Posterior vena cava (tissue), 2 donors: ENCODE results near the gene PPP1R2. TPM values are rescaled to one million over a fixed set of nuclear protein-coding genes. Genes with fewer than 3 reads are reported as not detected.
"Not testable (repeated sequence)": the region's sequence is repeated elsewhere in the genome, so short reads cannot be mapped to it uniquely, and the experiment has no call there.

Source experiments
- DNase-seq: peaks from one replicate; pipeline ENCODE4 v3.0.0-alpha.2; 2020; ENCODE audit warnings: low spot score
- intact Hi-C, 2 donors: fragments of 100-400 bp; cut with DNase I; formaldehyde crosslinking; loops; one replicate each; pipeline versions ENCODE4 v1.14.1 to v1.14.2; 2022 to 2023
- total RNA-seq, 2 donors: library from RNA; stranded (reverse); fragmentation: NEBNext Ultra II Directional; extraction: Animal tissue kit (Norgen Biotek cat#: 25700); gene quantifications; one replicate each; pipeline ENCODE4 v1.2.1, GENCODE V29; 2021
- donor health status: DM: yes; HTN: yes; CAD: no.
- donor health status: DM: yes; HTN: yes; CAD: no.

Gene PPP1R2
- total RNA-seq, 2 donors from 2014 or later: 56.7 to 62.6 TPM

- DNase-seq: no peak
- intact Hi-C loops: no loop called here
Observed at GRCh38 chr3:195475614-195476013, 67.5 kb downstream of the PPP1R2 start.

GRCh38 chr3:195475116-195475515 lies 68.0 kb downstream of the PPP1R2 start:
- intact Hi-C loops: not testable (repeated sequence)
- peak; percentile 14 for DNase-seq

GRCh38 chr3:195468841-195469240 lies 74.3 kb downstream of the PPP1R2 start:
- intact Hi-C loops: no loop called here

GRCh38 chr3:195468391-195468776 lies 74.7 kb downstream of the PPP1R2 start:
- peak; percentile 13 for DNase-seq
- intact Hi-C loops: no loop called here

More at GRCh38 chr3:195468841-195469240, 74.3 kb downstream of the PPP1R2 start:
- DNase-seq: peak; percentile 7

GRCh38 chr3:195467641-195468390 lies 75.3 kb downstream of the PPP1R2 start:
- peak; percentile 14 for DNase-seq
- intact Hi-C loops: no loop called here

- intact Hi-C loops: no loop called here
- DNase-seq: no peak
Observed at GRCh38 chr3:195466251-195466650, 76.9 kb downstream of the PPP1R2 start.

Other genes with a start within 250 kb of the PPP1R2 start
- gene ACAP2, start 100.3 kb downstream of the PPP1R2 start, total RNA-seq: 10 to 100 TPM; 46.8 to 48.4 TPM
- 100 to 1,000 TPM; 221 to 388 TPM for gene APOD, start 40.6 kb upstream of the PPP1R2 start, total RNA-seq
- 1 to 10 TPM; 3.8 to 9.4 TPM for gene MUC20, start 177.7 kb upstream of the PPP1R2 start, total RNA-seq